ENCODE data around the gene RANBP3L.
"Not testable (repeated sequence)": the region's sequence is repeated elsewhere in the genome, so short reads cannot be mapped to it uniquely, and the experiment has no call there.

RANBP3L gene

GRCh38 chr5:36208786-36209185, 92.9 kb downstream of the RANBP3L start:
- DNase-seq (ENCODE audit: low read depth in 1 of 2, low spot score in 1 of 2): no peak

- DNase-seq (ENCODE audit: low read depth in 1 of 2, low spot score in 1 of 2): no peak
Observed at GRCh38 chr5:36206913-36207312, 94.8 kb downstream of the RANBP3L start.

- no peak for DNase-seq (ENCODE audit: low read depth in 1 of 2, low spot score in 1 of 2)
Observed at GRCh38 chr5:36205329-36205728, 96.4 kb downstream of the RANBP3L start.

- no peak for DNase-seq (ENCODE audit: low read depth in 1 of 2, low spot score in 1 of 2)
Observed at GRCh38 chr5:36202521-36202961, 99.2 kb downstream of the RANBP3L start.

GRCh38 chr5:36200513-36200912, 101.2 kb downstream of the RANBP3L start:
- DNase-seq (ENCODE audit: low read depth in 1 of 2, low spot score in 1 of 2): no peak

DNA sequence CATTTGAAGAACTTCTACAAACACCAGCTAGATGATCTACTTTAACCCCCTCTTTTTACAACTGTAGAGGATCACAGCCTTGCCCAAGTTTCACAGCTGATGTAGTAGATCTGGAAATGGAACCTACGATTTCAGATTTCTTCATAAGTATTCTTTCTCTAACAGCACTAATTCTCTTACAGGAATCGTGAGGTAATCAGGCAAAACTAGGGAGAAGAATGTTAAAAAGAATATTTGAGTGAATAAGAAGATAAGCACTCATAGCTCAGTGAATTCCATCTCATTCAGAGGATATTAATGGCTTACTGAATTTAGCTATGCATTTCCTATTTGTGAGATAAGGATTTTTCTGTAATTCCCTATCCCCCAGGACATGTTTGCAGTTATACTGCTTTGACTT, 102.1 kb downstream of the RANBP3L start:
- no peak for DNase-seq (ENCODE audit: low read depth in 1 of 2, low spot score in 1 of 2)

DNA sequence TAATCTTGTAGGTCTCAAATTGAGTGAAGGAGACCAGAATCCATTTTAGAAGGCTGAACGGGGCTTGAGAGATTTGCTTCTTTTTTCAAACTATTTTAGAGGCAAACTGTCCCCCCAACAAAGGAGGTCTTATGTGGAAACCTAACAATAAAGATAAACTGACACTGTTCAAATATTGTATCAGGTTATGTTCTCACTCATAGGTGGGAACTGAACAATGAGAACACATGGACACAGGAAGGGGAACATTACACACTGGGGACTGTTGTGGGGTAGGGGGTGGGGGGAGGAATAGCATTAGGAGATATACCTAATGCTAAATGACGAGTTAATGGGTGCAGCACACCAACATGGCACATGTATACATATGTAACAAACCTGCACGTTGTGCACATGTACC, 102.9 kb downstream of the RANBP3L start:
- not testable (repeated sequence) for DNase-seq (ENCODE audit: low read depth in 1 of 2, low spot score in 1 of 2)
